ENCODE measurements around the gene SYNC. TPM values are rescaled to one million over a fixed set of nuclear protein-coding genes. Genes with fewer than 3 reads are reported as not detected.
"Not testable (repeated sequence)": the region's sequence is repeated elsewhere in the genome, so short reads cannot be mapped to it uniquely, and the experiment has no call there.

Gene SYNC
- total RNA-seq, 3 donors from 2014 or later: 14.3 to 19.2 (median 14.6) TPM

GRCh38 chr1:32651461-32652073, 51.0 kb downstream of the SYNC start:
- peak overlapping the region; percentile 47 for H3K4me3 ChIP-seq
- peak; percentile 20 for ATAC-seq
- intact Hi-C loops (cut with DNase I, micrococcal nuclease): no loop called here

GRCh38 chr1:32650752-32651460, 51.7 kb downstream of the SYNC start, which contains the start of gene RBBP4:
Gene RBBP4 (plus strand): TSS chr1:32651208. CDS start chr1:32651307, 99 bp downstream.
- Histone ChIP-seq H3K4me1 (ENCODE audit: low read depth) (peaks cover 39% of the 10 kb centered on the region), H3K4me3 (peak within 1 kb of the TSS; percentile 47), H3K36me3 (ENCODE audit: low read depth) (peaks cover 10% of the 10 kb centered on the region), H3K9me3 (no peaks in the 10 kb centered on the region)
- DNase-seq (peak; percentile 98 to 99 (median 98)), ATAC-seq (peak; percentile 94)
- intact Hi-C loops (cut with DNase I, micrococcal nuclease): no loop called here
- TF ChIP-seq, protein P1, sequence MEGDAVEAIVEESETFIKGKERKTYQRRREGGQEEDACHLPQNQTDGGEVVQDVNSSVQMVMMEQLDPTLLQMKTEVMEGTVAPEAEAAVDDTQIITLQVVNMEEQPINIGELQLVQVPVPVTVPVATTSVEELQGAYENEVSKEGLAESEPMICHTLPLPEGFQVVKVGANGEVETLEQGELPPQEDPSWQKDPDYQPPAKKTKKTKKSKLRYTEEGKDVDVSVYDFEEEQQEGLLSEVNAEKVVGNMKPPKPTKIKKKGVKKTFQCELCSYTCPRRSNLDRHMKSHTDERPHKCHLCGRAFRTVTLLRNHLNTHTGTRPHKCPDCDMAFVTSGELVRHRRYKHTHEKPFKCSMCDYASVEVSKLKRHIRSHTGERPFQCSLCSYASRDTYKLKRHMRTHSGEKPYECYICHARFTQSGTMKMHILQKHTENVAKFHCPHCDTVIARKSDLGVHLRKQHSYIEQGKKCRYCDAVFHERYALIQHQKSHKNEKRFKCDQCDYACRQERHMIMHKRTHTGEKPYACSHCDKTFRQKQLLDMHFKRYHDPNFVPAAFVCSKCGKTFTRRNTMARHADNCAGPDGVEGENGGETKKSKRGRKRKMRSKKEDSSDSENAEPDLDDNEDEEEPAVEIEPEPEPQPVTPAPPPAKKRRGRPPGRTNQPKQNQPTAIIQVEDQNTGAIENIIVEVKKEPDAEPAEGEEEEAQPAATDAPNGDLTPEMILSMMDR (IDR thresholded peaks at IDR 0.05): no peak

More at GRCh38 chr1:32651461-32652073, 51.0 kb downstream of the SYNC start:
- no peak for DNase-seq
- Histone ChIP-seq H3K9me3 (no peaks in the 10 kb centered on the region), H3K36me3 (ENCODE audit: low read depth) (peaks cover 10% of the 10 kb centered on the region), H3K4me1 (ENCODE audit: low read depth) (peaks cover 39% of the 10 kb centered on the region)
- TF ChIP-seq, protein P1 (IDR thresholded peaks at IDR 0.05): no peak

DNA sequence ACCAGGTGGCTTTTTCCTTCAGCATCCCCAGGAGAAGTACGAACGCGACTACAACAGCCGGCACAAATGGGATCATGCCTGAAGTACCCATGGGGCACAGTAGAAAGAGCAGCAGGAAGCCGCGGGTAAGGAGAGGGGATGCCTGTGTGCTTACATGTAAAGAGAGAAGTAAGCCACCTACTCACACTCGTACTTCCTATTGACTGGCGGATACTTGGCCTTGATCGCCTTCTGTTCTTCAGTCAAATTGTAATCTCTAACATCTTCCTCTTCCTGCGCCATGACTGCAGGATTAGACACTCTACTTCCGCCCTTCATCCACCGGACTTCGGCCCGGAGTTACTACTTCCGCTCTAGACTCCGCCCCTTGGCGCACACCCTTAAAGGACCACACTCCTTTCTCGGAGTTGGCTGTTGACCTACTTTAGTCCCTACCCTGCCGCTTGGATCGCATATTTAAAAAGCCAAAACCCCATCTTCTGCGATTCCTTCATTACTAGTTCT, 52.3 kb downstream of the SYNC start, which contains the start of gene ZBTB8OS:
ZBTB8OS (minus strand) TSS at position 303 of the 504 bp plus-strand sequence; CDS start at position 282, 21 bp downstream.
- Histone ChIP-seq H3K9me3 (no peaks in the 10 kb centered on the region), H3K4me1 (ENCODE audit: low read depth) (peaks cover 36% of the 10 kb centered on the region), H3K4me3 (peak within 1 kb of the TSS; percentile 47), H3K36me3 (ENCODE audit: low read depth) (peaks cover 10% of the 10 kb centered on the region)
- DNase-seq (peak; percentile 90 to 95 (median 94)), ATAC-seq (peak; percentile 88)
- TF ChIP-seq, protein P1 (IDR thresholded peaks at IDR 0.05): no peak
- intact Hi-C loops (cut with DNase I, micrococcal nuclease): no loop called here

GRCh38 chr1:32647308-32648134, 55.0 kb downstream of the SYNC start:
- TF ChIP-seq, protein P1 (IDR thresholded peaks at IDR 0.05): no peak
- Histone ChIP-seq H3K4me3 (no peak overlapping the region), H3K4me1 (ENCODE audit: low read depth) (peaks cover 22% of the 10 kb centered on the region), H3K36me3 (ENCODE audit: low read depth) (peaks cover 4% of the 10 kb centered on the region), H3K9me3 (no peaks in the 10 kb centered on the region)
- intact Hi-C loops (cut with DNase I, micrococcal nuclease): no loop called here
- ATAC-seq (no peak), DNase-seq (no peak)

GRCh38 chr1:32644426-32644825, 58.1 kb downstream of the SYNC start:
- no peaks in the 10 kb centered on the region for H3K9me3 ChIP-seq
- TF ChIP-seq, protein P1 (IDR thresholded peaks at IDR 0.05): no peak
- no peaks in the 10 kb centered on the region for H3K36me3 ChIP-seq (ENCODE audit: low read depth)
- H3K4me3 ChIP-seq: no peak overlapping the region
- DNase-seq: no peak
- intact Hi-C loops (cut with DNase I, micrococcal nuclease): no loop called here
- peak; percentile 58 for ATAC-seq
- H3K4me1 ChIP-seq (ENCODE audit: low read depth): peaks cover 8% of the 10 kb centered on the region

DNA sequence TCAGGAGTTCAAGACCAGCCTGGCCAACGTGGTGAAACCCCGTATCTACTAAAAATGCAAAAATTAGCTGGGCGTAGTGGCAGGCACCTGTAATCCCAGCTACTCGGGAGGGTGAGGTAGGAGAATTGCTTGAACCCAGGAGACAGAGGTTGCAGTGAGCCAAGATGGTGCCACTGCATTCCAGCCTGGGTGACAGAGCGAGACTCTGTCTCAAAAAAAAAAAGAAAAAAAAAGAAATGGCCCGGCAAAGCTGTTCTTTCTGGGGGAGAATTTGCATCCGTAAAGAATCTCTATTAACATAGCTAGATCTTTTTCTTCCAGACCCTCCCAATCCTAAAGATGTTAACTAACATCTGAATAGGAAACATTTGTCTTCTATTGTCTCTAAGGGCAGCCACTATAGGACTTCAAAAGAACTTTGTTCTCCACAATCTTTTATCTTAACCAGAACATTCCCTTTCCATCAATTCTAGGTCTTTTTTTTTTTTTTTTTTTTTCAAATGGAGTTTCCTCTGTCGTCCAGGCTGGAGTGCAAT, 60.2 kb downstream of the SYNC start:
- intact Hi-C loops (cut with DNase I, micrococcal nuclease); H3K36me3 ChIP-seq (ENCODE audit: low read depth); ATAC-seq; H3K4me3 ChIP-seq; DNase-seq; H3K9me3 ChIP-seq; H3K4me1 ChIP-seq (ENCODE audit: low read depth): not testable (repeated sequence)
